Stimulated activated CD8-positive, alpha-beta memory T cell treated with anti-CD3 and anti-CD28 coated beads, Interleukin-4, amount 100 ng/mL, for 24 hours (primary cell): Measurements from ENCODE around the gene NAA20.

Source experiments
- DNase-seq: peaks from one replicate; pipeline ENCODE4 v3.0.0-alpha.2; 2020; ENCODE audit warnings: low read depth

The NAA20 gene

GRCh38 chr20:20076297-20077065 lies 59.3 kb downstream of the NAA20 start:
- no peak for DNase-seq

- no peak for DNase-seq
Measured at GRCh38 chr20:20078041-20078440, 60.9 kb downstream of the NAA20 start.

- no peak for DNase-seq
Measured at GRCh38 chr20:20079102-20079784, 62.1 kb downstream of the NAA20 start.
